Ovary (tissue), 3 donors: ENCODE data around the gene BTN2A1.

Experiments used
- POLR2A ChIP-seq: fragments of 450-650 bp; IDR thresholded peaks from one replicate; pipeline ENCODE4 v1.6.1; 2017; ENCODE audit warnings: antibody characterized with exemption, mild to moderate bottlenecking, moderate library complexity
- TF ChIP-seq, protein P1 (sequence below), 3 donors: fragments of 450-650 bp in 2 of 3; fragments of 200-600 bp in 1 of 3; IDR thresholded peaks; one replicate each; pipeline versions ENCODE4 v1.5.1 to v1.8.0; 2016 to 2022; ENCODE audit warnings: antibody characterized with exemption in 3 of 3, mild to moderate bottlenecking in 1 of 3
- donor health status: DM: no; HTN: no; CAD: no.

DNA sequence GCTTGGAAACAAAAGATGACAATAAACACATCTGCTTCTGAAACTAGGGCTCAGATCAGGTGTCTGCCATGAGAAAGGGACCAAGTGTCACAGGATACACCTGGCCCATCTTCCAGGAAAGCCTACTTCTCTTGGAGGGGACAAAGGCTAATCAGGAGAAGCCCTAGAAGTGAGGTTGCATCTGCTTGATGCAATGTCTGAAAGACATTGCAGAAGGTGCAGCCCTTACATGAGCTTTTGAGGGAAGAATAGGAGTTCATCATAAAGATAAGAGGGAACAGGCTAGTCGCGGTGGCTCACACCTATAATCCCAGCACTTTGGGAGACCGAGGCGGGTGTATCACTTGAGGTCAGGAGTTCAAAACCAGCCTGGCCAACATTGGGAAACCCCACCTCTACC is 39.9 kb downstream of the BTN2A1 start:
- TF ChIP-seq POLR2A = no peak
- TF ChIP-seq, protein P1, sequence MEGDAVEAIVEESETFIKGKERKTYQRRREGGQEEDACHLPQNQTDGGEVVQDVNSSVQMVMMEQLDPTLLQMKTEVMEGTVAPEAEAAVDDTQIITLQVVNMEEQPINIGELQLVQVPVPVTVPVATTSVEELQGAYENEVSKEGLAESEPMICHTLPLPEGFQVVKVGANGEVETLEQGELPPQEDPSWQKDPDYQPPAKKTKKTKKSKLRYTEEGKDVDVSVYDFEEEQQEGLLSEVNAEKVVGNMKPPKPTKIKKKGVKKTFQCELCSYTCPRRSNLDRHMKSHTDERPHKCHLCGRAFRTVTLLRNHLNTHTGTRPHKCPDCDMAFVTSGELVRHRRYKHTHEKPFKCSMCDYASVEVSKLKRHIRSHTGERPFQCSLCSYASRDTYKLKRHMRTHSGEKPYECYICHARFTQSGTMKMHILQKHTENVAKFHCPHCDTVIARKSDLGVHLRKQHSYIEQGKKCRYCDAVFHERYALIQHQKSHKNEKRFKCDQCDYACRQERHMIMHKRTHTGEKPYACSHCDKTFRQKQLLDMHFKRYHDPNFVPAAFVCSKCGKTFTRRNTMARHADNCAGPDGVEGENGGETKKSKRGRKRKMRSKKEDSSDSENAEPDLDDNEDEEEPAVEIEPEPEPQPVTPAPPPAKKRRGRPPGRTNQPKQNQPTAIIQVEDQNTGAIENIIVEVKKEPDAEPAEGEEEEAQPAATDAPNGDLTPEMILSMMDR (IDR thresholded peaks at IDR 0.05) = no peak
